Type B pancreatic cell (in vitro differentiated cells): ENCODE data around the gene UNC5CL. TPM values are rescaled to one million over a fixed set of nuclear protein-coding genes. Genes with fewer than 3 reads are reported as not detected.
A peak's percentile ranks its signal among the peaks of the same experiment; 100 is the strongest.

Experiments used
- DNase-seq: peaks from one replicate; pipeline ENCODE4 v3.0.0; 2021; ENCODE audit warnings: mixed read lengths; ENCODE audit not compliant: unreplicated experiment; ENCODE audit errors: extremely low spot score
- H3K27ac Mint-ChIP-seq: 2 replicates; pipeline ENCODE4 v1.8.0; 2021; ENCODE audit warnings: mild to moderate bottlenecking, mixed read lengths
- H3K27me3 Mint-ChIP-seq: 2 replicates; pipeline ENCODE4 v1.8.0; 2021; ENCODE audit warnings: mixed read lengths
- H3K36me3 Mint-ChIP-seq: 2 replicates; pipeline ENCODE4 v1.8.0; 2021; ENCODE audit warnings: mixed read lengths
- H3K4me1 Mint-ChIP-seq: one replicate; pipeline ENCODE4 v1.8.0; 2021; ENCODE audit warnings: mixed read lengths; ENCODE audit not compliant: unreplicated experiment
- H3K4me3 Mint-ChIP-seq: 2 replicates; pipeline ENCODE4 v1.8.0; 2021; ENCODE audit warnings: mild to moderate bottlenecking, mixed read lengths
- H3K9me3 Mint-ChIP-seq: 2 replicates; pipeline ENCODE4 v1.8.0; 2021; ENCODE audit warnings: mixed read lengths
- CTCF ChIP-seq: fragments of 200-600 bp; sonication (generic); conservative IDR thresholded peaks from 2 replicates; pipeline ENCODE4 v1.5.0; 2021; ENCODE audit warnings: antibody characterized with exemption, mild to moderate bottlenecking
- total RNA-seq: library from RNA; stranded (reverse); gene quantifications from 2 replicates; pipeline ENCODE4 v1.2.1, GENCODE V29; 2021; ENCODE audit warnings: low replicate concordance

The UNC5CL gene
- total RNA-seq, 1 donor from 2014 or later, result 5.1 TPM

GRCh38 chr6:41066867-41067304 is 27.9 kb upstream of the UNC5CL start:
- TF ChIP-seq CTCF, result peak; percentile 92
- H3K27ac Mint-ChIP-seq, result peak overlapping the region; percentile 61
- DNase-seq, result no peak
- peaks cover 10% of the 10 kb centered on the region for H3K4me1 Mint-ChIP-seq
- peak overlapping the region; percentile 11 for H3K4me3 Mint-ChIP-seq
- no peaks in the 10 kb centered on the region for H3K36me3 Mint-ChIP-seq
- H3K9me3 Mint-ChIP-seq, result no peaks in the 10 kb centered on the region
- H3K27me3 Mint-ChIP-seq, result no peaks in the 10 kb centered on the region

- Mint-ChIP-seq H3K4me1 (peaks cover 8% of the 10 kb centered on the region), H3K36me3 (no peaks in the 10 kb centered on the region)
Measured at GRCh38 chr6:41065550-41066026, 26.6 kb upstream of the UNC5CL start.

GRCh38 chr6:41064841-41065240 is 25.8 kb upstream of the UNC5CL start:
- DNase-seq, result no peak
- Mint-ChIP-seq H3K36me3 (no peaks in the 10 kb centered on the region), H3K4me3 (peak overlapping the region; percentile 15), H3K27ac (peak overlapping the region; percentile 72), H3K4me1 (peaks cover 6% of the 10 kb centered on the region), H3K27me3 (no peaks in the 10 kb centered on the region), H3K9me3 (no peaks in the 10 kb centered on the region)
- TF ChIP-seq CTCF, result no peak

More at GRCh38 chr6:41065550-41066026, 26.6 kb upstream of the UNC5CL start:
- no peak for TF ChIP-seq CTCF
- no peak for DNase-seq
- H3K27ac Mint-ChIP-seq, result peak overlapping the region; percentile 75
- H3K4me3 Mint-ChIP-seq, result no peak overlapping the region
- H3K27me3 Mint-ChIP-seq, result no peaks in the 10 kb centered on the region
- H3K9me3 Mint-ChIP-seq, result no peaks in the 10 kb centered on the region

GRCh38 chr6:41063884-41064285 is 24.9 kb upstream of the UNC5CL start:
- Mint-ChIP-seq H3K27ac (peak overlapping the region; percentile 72), H3K9me3 (no peaks in the 10 kb centered on the region), H3K4me1 (peaks cover 6% of the 10 kb centered on the region), H3K27me3 (no peaks in the 10 kb centered on the region), H3K36me3 (no peaks in the 10 kb centered on the region), H3K4me3 (no peak overlapping the region)
- TF ChIP-seq CTCF, result no peak
- DNase-seq, result no peak

GRCh38 chr6:41062056-41062455 is 23.0 kb upstream of the UNC5CL start:
- H3K27me3 Mint-ChIP-seq, result no peaks in the 10 kb centered on the region
- H3K27ac Mint-ChIP-seq, result no peak overlapping the region
- no peak overlapping the region for H3K4me3 Mint-ChIP-seq
- peaks cover 11% of the 10 kb centered on the region for H3K4me1 Mint-ChIP-seq
- TF ChIP-seq CTCF, result no peak
- no peaks in the 10 kb centered on the region for H3K36me3 Mint-ChIP-seq
- no peak for DNase-seq
- H3K9me3 Mint-ChIP-seq, result no peaks in the 10 kb centered on the region
